Esophagus squamous epithelium (tissue), 5 donors: ENCODE results near the gene KERA. TPM values are rescaled to one million over a fixed set of nuclear protein-coding genes. Genes with fewer than 3 reads are reported as not detected.

Source experiments
- DNase-seq: peaks from one replicate; lab custom pipeline; 2025; lab: John Stamatoyannopoulos, UW
- H3K27ac ChIP-seq, 4 donors: fragments of 200-600 bp; sonication (generic); one replicate each; pipeline ENCODE4 v1.5.1; 2016 to 2019; ENCODE audit warnings: mild to moderate bottlenecking in 1 of 4
- H3K27me3 ChIP-seq, 4 donors: fragments of 200-600 bp; sonication (generic); 1 replicate in 3 of 4; 2 replicates in 1 of 4; pipeline versions ENCODE4 v1.5.1 to v1.6.0; 2017 to 2021; ENCODE audit warnings: antibody characterized with exemption in 1 of 4
- H3K36me3 ChIP-seq, 3 donors: fragments of 200-600 bp; sonication (generic); one replicate each; pipeline ENCODE4 v1.5.1; 2016 to 2019
- H3K4me1 ChIP-seq, 3 donors: fragments of 200-600 bp; sonication (generic); one replicate each; pipeline ENCODE4 v1.5.1; 2017 to 2019
- H3K4me3 ChIP-seq, 4 donors: fragments of 200-600 bp; sonication (generic); 1 replicate in 3 of 4; 2 replicates in 1 of 4; pipeline ENCODE4 v1.5.1; 2016 to 2019; ENCODE audit warnings: mild to moderate bottlenecking in 2 of 4, moderate library complexity in 1 of 4
- H3K9me3 ChIP-seq, 3 donors: fragments of 200-600 bp; sonication (generic); one replicate each; pipeline ENCODE4 v1.5.1; 2016 to 2019
- CTCF ChIP-seq, 6 experiments: fragments of 450-650 bp in 4 of 6; fragments of 200-600 bp in 2 of 6; sonication (generic) in 2 of 6; IDR thresholded peaks; one replicate each; pipeline ENCODE4 v1.5.1; 2016 to 2019; ENCODE audit warnings: antibody characterized with exemption in 6 of 6, mild to moderate bottlenecking in 4 of 6, moderate library complexity in 4 of 6
- POLR2A ChIP-seq, 4 donors: fragments of 450-650 bp; IDR thresholded peaks; one replicate each; pipeline ENCODE4 v1.6.1; 2017; ENCODE audit warnings: antibody characterized with exemption in 4 of 4, mild to moderate bottlenecking in 4 of 4, moderate library complexity in 3 of 4
- WGBS, 2 donors: methylation state at CpG; one replicate each; pipeline ENCODE4 v1.1.5; 2018; 5-methylcytosine and 5-hydroxymethylcytosine counted together
- intact Hi-C: fragments of 100-400 bp; cut with DNase I; formaldehyde crosslinking; loops from one replicate; pipeline ENCODE4 v1.15.0; 2022
- total RNA-seq, 4 donors: library from RNA; depleted of rRNA; stranded (reverse); fragments of >200 nt; gene quantifications; one replicate each; pipeline ENCODE4 v1.1.0, GENCODE V29; 2016
- donor health status: DM: yes; HTN: yes; CAD: no.

Gene KERA
- total RNA-seq, 4 donors from 2014 or later: not detected

DNA sequence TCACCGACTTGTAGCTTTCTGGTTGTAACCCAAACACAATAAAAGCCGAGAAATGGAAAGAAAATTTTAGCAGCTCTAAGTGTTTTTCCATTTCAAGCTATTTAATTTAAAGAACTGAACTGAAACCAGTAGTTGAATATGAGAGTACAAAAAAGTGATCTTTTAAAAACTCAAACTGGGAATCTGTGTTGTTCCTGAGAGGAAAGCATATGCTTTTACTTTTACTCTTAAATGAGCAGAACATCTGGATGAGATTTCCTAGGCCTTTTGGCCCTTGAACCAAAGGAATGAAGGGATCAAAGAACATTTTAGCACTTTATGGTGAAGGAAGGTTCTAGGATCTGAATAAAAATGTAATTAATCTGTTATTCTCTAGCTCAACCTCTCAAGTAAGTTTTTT is 1.3 kb downstream of the KERA start:
- Histone ChIP-seq H3K9me3 (no peaks in the 10 kb centered on the region), H3K27ac (no peak overlapping the region), H3K27me3 (no peaks in the 10 kb centered on the region), H3K4me3 (no peak overlapping the region), H3K36me3 (no peaks in the 10 kb centered on the region), H3K4me1 (no peaks in the 10 kb centered on the region)
- intact Hi-C loops: no loop called here
- WGBS, 2 donors: 78 to 94% methylated on average over 2 of the region's 2 CpGs
- no peak for TF ChIP-seq CTCF (IDR thresholded peaks at IDR 0.05)
- TF ChIP-seq POLR2A (IDR thresholded peaks at IDR 0.05): no peak
- DNase-seq: no peak

DNA sequence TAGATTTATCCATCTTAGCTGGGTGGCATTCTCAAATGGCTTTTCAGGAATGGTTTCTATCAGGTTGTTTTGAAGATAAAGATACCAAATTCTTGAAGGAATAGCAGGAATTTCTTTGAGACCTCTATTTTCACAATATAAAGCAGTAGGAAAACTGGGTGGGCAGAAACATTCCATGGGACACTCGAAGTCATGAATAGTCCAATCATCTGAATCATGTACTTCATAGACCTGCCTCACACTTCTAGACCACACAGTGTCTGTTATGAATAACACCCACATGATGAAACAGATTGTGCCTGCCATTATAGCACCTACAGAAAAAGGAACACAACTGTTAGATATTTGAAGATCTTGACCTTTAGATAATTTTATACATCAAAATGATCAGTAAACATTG is 1.8 kb downstream of the KERA start:
- H3K27me3 ChIP-seq: no peaks in the 10 kb centered on the region
- no peaks in the 10 kb centered on the region for H3K36me3 ChIP-seq
- TF ChIP-seq CTCF (IDR thresholded peaks at IDR 0.05) (no peak), POLR2A (IDR thresholded peaks at IDR 0.05) (no peak)
- intact Hi-C loops: no loop called here
- no peaks in the 10 kb centered on the region for H3K4me1 ChIP-seq
- DNase-seq: no peak
- H3K27ac ChIP-seq: no peak overlapping the region
- 50 to 65% methylated on average over 1 of the region's 1 CpG for WGBS, 2 donors
- no peak overlapping the region for H3K4me3 ChIP-seq
- no peaks in the 10 kb centered on the region for H3K9me3 ChIP-seq

DNA sequence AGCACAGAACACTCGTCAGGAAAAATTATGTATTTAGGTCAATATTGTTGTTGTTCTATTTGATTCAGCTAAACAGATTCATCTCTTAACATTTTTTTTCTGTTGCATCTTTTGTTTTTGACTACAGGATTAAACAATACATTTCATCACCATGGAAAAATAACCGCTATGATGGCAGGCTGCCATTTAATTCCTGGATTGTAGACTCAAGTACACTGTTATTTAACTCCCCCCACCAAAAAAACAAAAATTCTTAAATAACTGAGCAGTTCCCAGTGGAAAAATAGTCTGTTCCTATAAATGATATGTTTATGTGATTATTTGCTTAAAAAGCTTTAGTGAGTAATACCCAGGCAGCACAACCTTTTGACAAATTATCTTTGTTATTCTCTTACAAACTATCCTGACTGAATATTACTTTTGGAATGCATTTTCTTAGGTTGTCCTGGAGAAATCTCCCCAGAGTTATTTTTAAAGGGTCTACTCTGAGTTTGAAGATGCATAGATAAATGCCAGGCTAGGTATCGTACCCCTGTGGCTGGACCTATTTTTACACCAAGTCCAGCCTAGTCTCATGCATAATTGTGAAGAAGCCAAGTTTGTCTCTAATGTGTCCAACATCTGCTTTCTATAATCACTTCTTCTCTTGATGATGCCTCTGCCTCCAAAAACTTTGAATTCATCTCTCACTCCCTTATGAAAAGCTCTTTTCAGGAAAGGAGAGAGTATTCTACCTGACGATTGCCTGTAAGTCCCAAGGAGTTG is 3.7 kb downstream of the KERA start:
- no peak overlapping the region for H3K4me3 ChIP-seq
- TF ChIP-seq CTCF (IDR thresholded peaks at IDR 0.05) (no peak), POLR2A (IDR thresholded peaks at IDR 0.05) (no peak)
- WGBS, 2 donors: 39 to 50% methylated on average over 4 of the region's 4 CpGs
- no peak for DNase-seq
- H3K27ac ChIP-seq: no peak overlapping the region
- H3K4me1 ChIP-seq: no peaks in the 10 kb centered on the region
- no peaks in the 10 kb centered on the region for H3K36me3 ChIP-seq
- no peaks in the 10 kb centered on the region for H3K27me3 ChIP-seq
- H3K9me3 ChIP-seq: no peaks in the 10 kb centered on the region
- intact Hi-C loops: no loop called here

DNA sequence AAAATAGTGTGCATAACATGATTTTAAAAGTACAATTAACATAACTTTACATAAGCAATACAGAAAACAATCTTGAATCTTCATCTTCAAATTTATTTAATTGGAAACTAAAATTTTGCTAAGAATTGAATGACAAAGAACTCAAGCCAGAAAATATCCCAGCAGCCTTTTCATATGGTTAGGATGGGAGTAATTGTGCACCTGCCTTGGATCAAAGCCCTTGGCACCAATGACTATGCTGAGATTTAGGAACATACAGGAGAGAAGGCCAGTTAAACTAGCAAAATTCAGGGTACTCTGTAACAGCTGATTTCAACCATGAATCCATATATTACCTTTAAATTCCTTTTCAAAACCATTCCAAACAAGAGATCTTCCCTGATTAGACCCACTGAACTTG is 5.8 kb downstream of the KERA start:
- Histone ChIP-seq H3K27ac (no peak overlapping the region), H3K4me3 (no peak overlapping the region), H3K36me3 (no peaks in the 10 kb centered on the region), H3K4me1 (no peaks in the 10 kb centered on the region), H3K9me3 (no peaks in the 10 kb centered on the region), H3K27me3 (no peaks in the 10 kb centered on the region)
- no peak for TF ChIP-seq CTCF (IDR thresholded peaks at IDR 0.05)
- TF ChIP-seq POLR2A (IDR thresholded peaks at IDR 0.05): no peak
- DNase-seq: no peak
- intact Hi-C loops: no loop called here

GRCh38 chr12:91044586-91044985 is 13.2 kb downstream of the KERA start:
- no peaks in the 10 kb centered on the region for H3K27me3 ChIP-seq
- intact Hi-C loops: no loop called here
- WGBS, 2 donors: 55 to 73% methylated on average over 2 of the region's 2 CpGs
- H3K27ac ChIP-seq: no peak overlapping the region
- H3K36me3 ChIP-seq: no peaks in the 10 kb centered on the region
- H3K4me3 ChIP-seq: no peak overlapping the region
- TF ChIP-seq POLR2A (IDR thresholded peaks at IDR 0.05) (no peak), CTCF (IDR thresholded peaks at IDR 0.05) (no peak)
- DNase-seq: no peak
- H3K4me1 ChIP-seq: no peaks in the 10 kb centered on the region
- no peaks in the 10 kb centered on the region for H3K9me3 ChIP-seq
